ENCODE measurements around the gene DYNC2H1.
A peak's percentile ranks its signal among the peaks of the same experiment; 100 is the strongest.
"Not testable (repeated sequence)": the region's sequence is repeated elsewhere in the genome, so short reads cannot be mapped to it uniquely, and the experiment has no call there.

The DYNC2H1 gene

DNA sequence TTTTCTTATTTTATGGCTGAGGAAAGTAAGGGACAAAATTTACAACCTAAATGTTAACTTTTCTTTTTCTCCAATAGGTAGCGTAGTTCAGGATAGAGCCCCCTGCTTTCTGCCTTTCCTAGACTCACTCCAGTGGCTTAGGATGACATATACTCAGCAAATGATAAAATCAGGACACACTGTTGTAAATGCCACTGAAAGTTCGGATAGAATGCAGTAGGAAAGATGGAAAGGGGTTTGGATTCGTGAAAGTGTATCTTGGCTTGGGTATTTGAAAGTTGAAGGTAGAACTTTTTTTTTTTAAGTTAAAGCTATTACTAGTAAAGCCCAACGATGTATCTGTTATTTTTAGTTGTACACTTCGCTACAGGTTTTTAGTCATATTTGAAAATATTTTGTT is 2.2 kb downstream of the DYNC2H1 start:
- H3K27ac ChIP-seq = no peak overlapping the region
- DNase-seq (ENCODE audit: low read depth, low spot score) = no peak

DNA sequence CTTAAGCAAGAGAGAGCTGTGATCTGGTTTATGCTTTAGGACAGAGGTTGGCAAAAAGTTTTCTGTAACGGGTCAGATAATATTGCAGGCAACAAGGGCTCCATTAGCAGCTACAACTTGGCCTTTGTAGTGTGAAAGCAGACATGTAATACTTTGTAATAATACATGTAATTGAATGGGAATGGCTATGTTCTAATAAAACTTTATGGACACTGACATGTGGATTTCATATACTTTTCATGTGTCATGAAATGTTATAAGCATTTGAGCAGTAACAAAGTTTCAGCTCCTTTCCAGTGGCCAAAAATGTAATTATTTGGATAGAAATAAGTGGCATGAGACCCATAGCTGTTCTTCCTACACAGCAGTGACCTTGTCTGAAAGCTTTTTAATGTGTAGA is 3.1 kb downstream of the DYNC2H1 start:
- DNase-seq (ENCODE audit: low read depth, low spot score) = no peak
- no peak overlapping the region for H3K27ac ChIP-seq

DNA sequence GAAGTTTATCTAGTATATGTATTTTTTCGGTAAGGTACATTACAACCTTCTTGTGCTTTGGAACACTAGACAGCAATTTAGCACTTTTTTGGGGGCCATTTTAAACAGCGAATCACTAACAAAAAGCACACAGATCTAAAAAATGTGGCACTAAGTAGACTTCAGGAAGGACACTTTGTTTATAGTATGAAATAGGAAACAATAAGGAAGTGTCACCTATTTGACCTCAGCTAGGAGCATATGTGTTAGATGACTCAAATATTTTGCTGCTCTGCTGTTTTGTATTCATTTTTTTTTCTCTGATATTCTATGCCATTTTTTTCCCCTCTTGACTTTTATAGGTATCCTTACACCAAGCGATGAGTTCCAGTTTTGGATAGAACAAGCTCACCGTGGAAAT is 5.6 kb downstream of the DYNC2H1 start:
- H3K27ac ChIP-seq = no peak overlapping the region
- DNase-seq (ENCODE audit: low read depth, low spot score) = no peak

DNA sequence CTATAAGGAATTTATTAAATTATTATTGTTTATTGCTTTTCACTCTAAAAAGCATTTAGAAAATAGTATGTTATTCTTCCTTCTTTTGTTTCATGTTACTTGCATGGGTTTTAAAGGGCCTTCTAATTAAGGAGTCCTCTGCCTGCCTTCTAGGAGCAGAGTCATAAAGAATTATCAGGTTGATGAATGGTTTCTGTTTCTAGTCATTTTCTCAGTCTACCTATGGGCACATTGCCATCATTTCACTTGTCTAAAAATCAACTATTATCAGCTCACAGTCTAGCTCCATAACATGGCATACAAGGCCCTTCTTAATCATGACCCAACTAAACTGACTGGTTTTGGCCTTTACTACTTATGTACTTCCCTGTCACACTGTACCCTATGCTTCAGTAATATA is 16.2 kb downstream of the DYNC2H1 start:
- no peak for DNase-seq (ENCODE audit: low read depth, low spot score)
- H3K27ac ChIP-seq = no peak overlapping the region

DNA sequence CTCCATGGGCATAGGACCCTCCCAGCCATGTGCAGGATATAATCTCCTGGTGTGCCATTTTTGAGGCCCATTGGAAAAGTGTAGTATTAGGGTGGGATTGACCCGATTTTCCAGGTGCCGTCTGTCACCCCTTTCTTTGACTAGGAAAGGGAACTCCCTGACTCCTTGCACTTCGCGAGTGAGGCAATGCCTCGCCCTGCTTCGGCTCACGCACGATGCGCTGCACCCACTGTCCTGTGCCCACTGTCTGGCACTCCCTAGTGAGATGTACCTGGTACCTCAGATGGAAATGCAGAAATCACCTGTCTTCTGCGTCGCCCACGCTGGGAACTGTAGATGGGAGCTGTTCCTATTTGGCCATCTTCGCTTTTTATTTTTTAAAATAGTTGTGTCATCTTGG is 32.8 kb downstream of the DYNC2H1 start:
- DNase-seq (ENCODE audit: low read depth, low spot score); H3K27ac ChIP-seq: not testable (repeated sequence)

DNA sequence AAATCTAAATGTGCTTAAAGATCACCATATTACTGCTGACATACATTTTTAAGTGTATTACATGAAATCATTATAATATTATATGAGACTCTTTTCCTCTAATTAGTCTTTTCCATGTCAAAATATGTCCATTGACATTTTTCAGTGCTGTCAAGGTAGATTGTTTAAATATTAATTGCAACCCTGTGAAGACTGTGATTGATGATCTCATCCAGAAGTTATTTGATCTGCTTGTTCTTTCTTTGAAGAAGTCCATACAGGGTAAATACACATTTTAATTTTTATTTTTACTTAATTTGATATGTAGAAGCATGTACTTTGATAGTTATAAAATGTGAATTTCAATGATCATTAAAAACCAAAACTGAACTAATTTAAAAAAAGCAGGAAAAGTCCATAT is 38.4 kb downstream of the DYNC2H1 start:
- no peak for DNase-seq (ENCODE audit: low read depth, low spot score)
- H3K27ac ChIP-seq = no peak overlapping the region

DNA sequence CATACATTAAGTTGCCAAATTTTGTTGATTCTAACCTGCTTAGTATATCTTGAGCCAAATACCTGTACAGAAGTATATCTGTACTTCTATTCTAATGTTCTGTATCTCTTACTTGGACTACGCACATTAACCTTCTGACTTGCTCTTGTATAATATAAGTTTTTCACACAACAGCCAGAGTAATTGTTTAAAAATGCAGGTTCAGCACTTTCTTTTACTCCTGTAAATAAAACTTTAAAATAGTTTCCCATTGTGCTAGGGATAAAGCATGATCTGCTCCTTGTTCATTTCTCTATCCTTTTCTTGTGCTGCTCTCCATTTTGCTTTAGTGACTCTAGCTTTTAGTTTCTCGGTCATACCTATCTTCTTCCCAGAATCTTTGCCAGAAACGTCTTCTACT is 48.3 kb downstream of the DYNC2H1 start:
- no peak for DNase-seq (ENCODE audit: low read depth, low spot score)
- no peak overlapping the region for H3K27ac ChIP-seq

DNA sequence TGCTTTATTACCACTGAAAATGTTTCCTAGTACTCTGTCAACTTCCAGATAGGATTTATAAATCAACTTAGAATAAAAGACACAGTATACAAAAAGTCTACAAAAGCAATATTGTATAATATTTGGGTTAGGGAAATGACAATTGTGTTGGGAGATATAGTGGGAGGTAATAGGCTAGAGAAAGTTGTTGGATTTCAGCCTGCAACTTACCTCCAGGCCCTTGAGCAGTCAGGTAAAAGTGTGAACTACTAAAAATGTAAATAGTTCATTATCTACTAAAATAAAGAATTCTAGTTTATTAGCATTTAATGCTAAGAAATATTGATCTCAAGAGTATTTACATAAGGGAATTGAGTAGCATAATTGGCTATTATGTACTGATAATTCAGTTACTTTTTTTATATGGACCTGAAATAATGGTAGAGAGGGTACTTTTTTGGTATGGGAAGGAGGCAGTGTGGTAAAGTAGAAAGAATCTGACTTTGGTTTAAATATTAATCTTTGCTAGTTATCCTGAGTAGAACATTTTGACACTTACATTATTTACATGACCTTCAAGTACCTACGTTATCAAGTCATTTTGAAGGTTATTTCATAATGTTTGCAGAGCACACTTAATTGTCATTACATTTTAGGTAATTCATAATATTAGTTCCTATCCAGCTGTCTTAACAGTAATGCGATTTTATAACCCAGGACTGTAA is 55.0 kb downstream of the DYNC2H1 start:
- no peak overlapping the region for H3K27ac ChIP-seq
- no peak for DNase-seq (ENCODE audit: low read depth, low spot score)

DNA sequence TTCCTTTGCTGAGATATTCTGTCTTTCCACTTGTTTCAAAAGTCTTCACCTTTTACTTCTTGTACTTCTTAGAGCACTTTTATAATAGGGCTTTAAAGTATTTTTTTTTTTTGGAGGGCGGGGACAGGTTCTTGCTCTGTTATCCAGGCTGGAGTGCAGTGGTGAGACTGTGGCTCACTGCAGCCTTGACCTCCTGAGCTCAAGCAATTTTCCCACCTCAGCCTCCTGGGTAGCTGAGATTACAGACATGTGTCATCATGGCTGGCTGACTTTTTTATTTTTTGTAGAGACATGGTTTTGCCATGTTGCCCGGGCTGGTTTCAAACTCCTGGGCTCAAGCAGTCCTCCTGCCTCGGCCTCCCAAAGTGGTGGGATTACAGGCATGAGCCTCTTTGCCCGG is 57.9 kb downstream of the DYNC2H1 start:
- DNase-seq (ENCODE audit: low read depth, low spot score) = no peak
- H3K27ac ChIP-seq = no peak overlapping the region

DNA sequence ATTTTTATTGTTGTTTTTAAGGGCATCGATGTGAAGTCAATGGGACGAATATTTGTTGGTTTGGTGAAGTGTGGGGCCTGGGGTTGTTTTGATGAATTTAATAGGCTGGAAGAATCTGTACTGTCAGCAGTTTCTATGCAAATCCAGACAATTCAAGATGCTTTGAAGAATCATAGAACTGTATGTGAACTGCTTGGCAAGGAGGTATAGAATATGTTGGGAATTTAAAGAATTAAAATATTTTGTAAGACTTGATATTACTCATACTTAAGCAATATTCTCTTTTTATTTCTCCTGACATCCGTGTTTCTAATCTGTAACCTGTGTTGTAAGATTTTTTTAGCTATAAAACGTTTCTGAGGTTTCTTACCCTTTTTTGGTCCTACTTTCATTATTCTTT is 61.6 kb downstream of the DYNC2H1 start:
- H3K27ac ChIP-seq = no peak overlapping the region
- DNase-seq (ENCODE audit: low read depth, low spot score) = no peak

DNA sequence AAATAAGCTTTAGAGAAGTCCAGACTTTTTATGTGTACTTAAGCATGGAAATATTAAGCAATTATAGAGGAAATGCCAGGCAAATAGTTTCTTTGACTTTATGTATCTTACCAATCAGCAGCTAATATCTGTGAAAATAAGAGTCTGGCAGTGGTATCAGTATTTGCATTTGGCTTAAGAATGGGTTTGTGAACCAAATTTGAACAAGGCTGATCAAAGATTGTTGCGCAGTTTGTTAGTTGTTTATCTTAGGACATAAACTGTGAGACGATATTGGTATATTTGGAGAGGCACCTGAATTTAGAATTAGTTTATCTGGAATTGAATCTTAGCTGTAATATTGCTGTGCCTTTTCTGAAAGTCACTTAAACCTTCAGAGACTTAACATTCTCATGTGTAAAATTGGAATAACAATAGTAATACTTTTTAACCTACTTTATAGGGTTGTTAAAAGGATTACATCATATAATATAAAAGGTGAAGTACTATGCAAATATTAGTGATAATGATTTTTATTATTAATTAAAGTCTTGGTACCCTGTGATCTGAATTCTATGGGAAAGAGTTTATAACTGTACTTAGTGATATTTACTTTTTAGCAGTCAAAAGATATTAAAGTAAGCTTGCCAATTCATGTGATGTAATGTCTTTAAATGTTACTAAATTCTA is 66.4 kb downstream of the DYNC2H1 start:
- DNase-seq (ENCODE audit: low read depth, low spot score) = no peak
- H3K27ac ChIP-seq = no peak overlapping the region

DNA sequence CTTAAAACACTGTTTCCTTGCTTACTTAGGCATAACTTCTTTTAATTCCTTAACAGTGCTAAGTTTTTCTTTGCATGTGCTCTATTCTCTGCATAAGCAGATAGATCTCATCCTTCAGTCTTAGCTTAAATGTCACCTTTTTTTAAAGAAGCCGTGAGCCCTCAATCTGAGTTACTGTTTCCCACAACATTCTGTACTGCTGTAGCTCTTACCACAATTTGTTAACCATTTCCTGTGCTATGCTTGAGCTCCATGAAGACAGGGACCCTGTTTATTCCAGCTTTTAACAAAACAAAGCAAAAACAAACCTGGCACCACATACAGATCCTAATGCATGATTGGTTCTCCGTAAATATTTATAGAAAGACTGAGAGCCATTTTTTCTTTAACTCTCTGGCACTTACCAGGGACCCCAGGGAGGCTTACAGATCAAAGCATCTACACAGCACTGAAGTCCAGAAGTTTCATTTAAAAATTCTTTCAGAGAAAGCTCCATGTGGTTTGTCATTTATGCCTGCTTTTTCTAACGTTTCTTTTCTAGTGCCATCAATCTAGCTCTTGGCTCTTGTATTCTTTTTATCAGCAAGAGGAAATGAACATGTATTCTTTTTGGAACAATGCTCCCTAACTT is 74.9 kb downstream of the DYNC2H1 start:
- DNase-seq (ENCODE audit: low read depth, low spot score) = no peak

DNA sequence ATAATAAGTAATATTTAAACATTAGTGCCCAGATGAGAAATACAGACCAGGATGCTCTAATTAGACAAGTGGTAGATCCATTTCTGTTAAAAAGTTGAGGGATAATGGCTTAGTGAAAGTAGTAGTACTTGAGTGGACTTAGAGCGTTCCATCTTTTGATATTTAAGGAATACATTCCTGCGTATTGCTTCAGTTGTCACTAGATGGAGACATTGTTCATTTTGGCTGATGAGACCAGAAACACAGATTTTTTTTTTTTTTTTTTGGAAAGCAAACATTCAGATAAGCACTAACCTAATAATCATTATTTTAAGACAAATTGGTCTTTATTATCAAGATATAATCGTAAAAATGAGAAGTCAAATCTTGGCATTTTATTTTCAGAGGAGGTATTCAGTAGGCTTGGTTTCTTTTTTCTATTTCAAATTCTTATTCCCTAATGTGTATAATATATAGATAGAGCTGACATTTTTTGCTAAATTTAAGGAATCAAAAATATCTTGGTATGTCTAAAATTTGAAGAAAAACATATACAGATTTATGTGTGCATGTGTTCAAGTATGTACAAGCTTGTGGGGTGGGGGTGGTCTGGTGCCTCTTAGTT is 92.9 kb downstream of the DYNC2H1 start:
- no peak for DNase-seq (ENCODE audit: low read depth, low spot score)
- no peak overlapping the region for H3K27ac ChIP-seq

More for the DNA sequence above, 74.9 kb downstream of the DYNC2H1 start:
- no peak overlapping the region for H3K27ac ChIP-seq

DNA sequence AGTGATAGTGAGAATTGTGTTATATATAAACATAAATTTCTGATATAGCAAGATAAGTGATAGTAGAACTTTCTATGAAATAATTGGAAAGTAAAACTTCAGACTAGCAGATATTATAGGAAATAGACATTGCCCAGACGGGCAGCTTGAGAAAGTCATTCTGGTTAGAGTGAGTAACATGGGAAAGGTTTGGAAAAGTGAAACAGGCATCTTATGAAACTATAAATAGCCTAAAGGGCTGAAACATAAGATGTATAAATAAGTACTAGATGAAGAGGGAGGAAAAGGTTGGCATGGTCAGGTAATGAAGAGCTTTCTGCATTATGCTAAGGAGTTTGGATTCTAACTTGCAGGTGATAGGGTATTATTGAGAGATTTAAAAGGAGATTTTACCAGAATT is 101.3 kb downstream of the DYNC2H1 start:
- peak; percentile 8 for DNase-seq (ENCODE audit: low read depth, low spot score)
- no peak overlapping the region for H3K27ac ChIP-seq

DNA sequence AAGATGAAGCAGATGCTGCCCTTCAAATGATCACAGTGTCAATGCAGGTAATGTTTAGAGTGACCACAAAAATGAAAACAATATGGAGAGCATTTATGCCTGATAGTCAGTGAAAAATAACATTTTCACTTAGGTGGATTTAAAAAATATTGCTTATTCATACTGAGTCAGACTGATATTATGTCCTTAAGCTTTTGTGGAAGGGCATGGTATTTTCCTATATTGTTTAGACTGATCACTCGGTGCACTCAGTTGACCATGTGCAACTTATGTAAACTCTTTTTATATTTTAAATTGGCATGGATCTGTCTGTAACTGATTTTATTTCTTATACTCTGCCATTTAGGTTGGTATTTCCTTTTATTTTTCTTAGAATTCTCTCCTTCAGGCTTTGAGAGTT is 106.6 kb downstream of the DYNC2H1 start:
- no peak overlapping the region for H3K27ac ChIP-seq
- DNase-seq (ENCODE audit: low read depth, low spot score) = no peak

DNA sequence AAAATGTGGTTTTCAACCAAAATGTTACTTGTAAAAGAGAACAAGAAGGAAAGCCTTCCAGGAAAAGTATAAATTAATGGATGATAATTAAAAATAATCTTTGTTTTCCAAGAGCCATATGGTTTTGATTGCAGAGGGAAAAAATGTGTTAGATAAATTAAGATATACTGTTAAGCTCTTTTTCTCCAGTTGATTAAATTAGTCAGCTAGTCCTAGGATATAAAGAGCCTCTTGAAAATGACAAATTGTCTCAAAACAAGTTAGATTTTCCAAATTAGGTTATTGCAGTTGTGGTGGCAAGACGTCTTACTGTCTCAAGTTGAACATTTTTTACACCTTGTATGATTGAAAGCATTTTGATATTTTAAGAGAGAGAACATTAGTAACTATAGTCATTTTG is 110.9 kb downstream of the DYNC2H1 start:
- DNase-seq (ENCODE audit: low read depth, low spot score) = no peak
- no peak overlapping the region for H3K27ac ChIP-seq

DNA sequence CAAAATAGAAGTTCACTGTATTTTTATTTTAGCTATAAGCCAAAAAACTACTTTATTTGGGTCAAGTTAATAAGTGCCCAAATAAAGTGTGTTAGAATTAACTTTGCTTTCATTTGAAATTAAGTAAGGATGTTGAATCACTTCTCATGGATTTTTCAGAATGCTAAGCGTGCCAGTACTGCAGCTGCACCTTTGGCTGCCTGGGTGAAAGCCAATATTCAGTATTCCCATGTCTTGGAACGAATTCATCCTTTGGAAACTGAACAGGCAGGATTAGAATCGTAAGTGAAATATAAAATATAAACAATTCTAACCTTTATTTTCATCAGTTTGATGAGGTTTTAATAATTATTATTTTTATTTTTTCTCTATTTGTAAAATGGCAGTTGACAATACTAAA is 113.6 kb downstream of the DYNC2H1 start:
- no peak overlapping the region for H3K27ac ChIP-seq
- DNase-seq (ENCODE audit: low read depth, low spot score) = no peak

DNA sequence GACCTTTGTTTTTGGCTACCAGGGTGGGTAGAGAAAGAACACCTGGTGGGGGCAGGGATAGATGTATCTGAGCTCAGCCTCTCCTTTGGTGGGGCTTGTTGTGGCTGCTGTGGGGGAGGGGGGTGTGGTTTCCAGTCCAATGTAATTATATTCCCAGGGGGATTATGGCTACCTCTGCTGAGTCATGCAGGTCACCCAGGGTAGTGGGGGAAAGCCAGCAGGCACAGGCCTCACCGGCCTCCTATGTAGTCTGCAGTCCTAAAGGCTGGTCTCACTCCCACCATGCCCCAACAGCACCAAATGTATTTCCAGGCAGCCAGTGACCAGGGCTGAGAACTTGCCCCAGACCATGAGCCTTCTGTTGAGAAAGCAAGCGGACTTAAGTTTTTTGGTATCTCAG is 119.6 kb downstream of the DYNC2H1 start:
- DNase-seq (ENCODE audit: low read depth, low spot score) = no peak
- no peak overlapping the region for H3K27ac ChIP-seq

DNA sequence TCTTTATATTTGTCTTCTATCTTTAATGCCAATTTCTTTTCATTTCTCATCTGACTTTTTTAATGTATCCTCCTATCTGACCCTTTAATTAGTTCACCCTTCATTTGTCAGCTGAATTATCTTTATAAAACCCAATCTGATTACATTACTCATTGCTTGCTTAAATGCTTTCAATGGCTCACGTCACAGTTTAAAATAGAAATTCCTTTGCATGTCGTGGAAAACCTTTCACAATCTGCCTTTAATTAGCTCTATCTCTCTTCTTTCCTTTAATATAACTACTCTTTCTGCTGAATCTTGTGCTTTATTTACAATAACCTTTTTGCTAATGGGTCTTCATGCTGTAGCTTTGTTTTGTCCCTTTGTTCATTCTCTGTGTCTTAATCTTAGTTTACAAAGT is 125.7 kb downstream of the DYNC2H1 start:
- no peak overlapping the region for H3K27ac ChIP-seq
- no peak for DNase-seq (ENCODE audit: low read depth, low spot score)

DNA sequence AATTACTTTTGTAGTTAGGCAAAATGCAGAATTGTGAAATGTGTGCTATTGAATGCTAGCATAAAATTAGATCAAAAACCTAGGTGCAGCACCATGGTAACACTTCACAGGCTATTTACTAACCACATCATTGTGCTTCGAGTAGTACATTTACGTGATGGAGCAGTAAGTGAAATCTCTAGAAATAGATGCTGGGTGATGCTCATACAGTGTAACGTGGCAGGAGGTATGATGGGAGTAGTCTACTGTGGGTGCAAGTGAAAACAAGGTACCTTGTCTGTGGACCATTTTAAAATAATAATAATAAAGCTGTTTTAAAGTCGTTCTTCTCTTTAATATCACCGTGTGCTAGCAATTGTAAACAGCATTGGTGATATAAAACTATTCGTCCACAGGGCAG is 132.3 kb downstream of the DYNC2H1 start:
- no peak for DNase-seq (ENCODE audit: low read depth, low spot score)
- no peak overlapping the region for H3K27ac ChIP-seq

DNA sequence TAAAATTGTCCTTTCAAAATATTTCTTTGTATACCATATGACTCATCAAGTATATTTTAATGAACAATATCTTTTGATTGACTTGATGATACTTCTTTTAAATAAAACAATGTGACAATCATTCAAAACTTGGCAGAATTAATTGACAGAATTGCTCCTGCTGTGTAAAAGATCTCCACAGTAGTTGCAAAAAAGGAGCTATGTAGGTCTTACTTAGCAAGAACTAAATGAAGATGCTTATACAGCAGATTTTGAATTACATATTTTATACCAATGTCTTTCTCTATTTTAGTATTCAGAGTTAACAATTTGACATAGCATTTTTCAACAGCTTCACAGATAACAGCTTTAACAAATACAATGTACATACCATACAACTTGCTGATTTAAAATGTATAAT is 144.9 kb downstream of the DYNC2H1 start:
- DNase-seq (ENCODE audit: low read depth, low spot score) = no peak
- H3K27ac ChIP-seq = no peak overlapping the region
